ENCODE results near the gene BACH2. TPM values are rescaled to one million over a fixed set of nuclear protein-coding genes. Genes with fewer than 3 reads are reported as not detected.
"Not testable (repeated sequence)": the region's sequence is repeated elsewhere in the genome, so short reads cannot be mapped to it uniquely, and the experiment has no call there.

BACH2 gene
- total and polyA plus RNA-seq, 4 experiments from 2014 or later, result 6.5 to 48.0 (median 25.8) TPM

DNA sequence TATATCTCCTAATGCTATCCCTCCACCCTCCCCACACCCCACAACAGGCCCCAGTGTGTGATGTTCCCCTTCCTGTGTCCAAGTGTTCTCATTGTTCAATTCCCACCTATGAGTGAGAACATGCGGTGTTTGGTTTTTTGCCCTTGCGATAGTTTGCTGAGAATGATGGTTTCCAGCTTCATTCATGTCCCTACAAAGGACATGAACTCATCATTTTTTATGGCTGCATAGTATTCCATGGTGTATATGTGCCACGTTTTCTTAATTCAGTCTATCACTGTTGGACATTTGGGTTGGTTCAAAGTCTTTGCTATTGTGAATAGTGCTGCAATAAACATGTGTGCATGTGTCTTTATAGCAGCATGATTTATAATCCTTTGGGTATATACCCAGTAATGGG lies 163.0 kb downstream of the BACH2 start:
- DNase-seq; H3K36me3 Mint-ChIP-seq; H3K36me3 ChIP-seq (ENCODE audit: insufficient read depth, low read length); CTCF ChIA-PET (ENCODE audit: partially characterized antibody); H3K27me3 Mint-ChIP-seq; H3K4me3 Mint-ChIP-seq; H3K27ac ChIP-seq (ENCODE audit: low read depth, low read length); H3K4me1 ChIP-seq (ENCODE audit: insufficient read depth, low read length); H3K27me3 ChIP-seq (ENCODE audit: insufficient read depth, low read length); intact Hi-C loops (cut with micrococcal nuclease); H3K4me3 ChIP-seq (ENCODE audit: low read length in 2 of 2); H3K9me3 ChIP-seq (ENCODE audit: control insufficient read depth in 1 of 2, low read length in 2 of 2); H3K27ac Mint-ChIP-seq; H3K9me3 Mint-ChIP-seq; POLR2A ChIA-PET (ENCODE audit: partially characterized antibody): not testable (repeated sequence)
- peaks cover 9 to 21% (median 11%) of the 10 kb centered on the region in 4 donors for H3K4me1 Mint-ChIP-seq

DNA sequence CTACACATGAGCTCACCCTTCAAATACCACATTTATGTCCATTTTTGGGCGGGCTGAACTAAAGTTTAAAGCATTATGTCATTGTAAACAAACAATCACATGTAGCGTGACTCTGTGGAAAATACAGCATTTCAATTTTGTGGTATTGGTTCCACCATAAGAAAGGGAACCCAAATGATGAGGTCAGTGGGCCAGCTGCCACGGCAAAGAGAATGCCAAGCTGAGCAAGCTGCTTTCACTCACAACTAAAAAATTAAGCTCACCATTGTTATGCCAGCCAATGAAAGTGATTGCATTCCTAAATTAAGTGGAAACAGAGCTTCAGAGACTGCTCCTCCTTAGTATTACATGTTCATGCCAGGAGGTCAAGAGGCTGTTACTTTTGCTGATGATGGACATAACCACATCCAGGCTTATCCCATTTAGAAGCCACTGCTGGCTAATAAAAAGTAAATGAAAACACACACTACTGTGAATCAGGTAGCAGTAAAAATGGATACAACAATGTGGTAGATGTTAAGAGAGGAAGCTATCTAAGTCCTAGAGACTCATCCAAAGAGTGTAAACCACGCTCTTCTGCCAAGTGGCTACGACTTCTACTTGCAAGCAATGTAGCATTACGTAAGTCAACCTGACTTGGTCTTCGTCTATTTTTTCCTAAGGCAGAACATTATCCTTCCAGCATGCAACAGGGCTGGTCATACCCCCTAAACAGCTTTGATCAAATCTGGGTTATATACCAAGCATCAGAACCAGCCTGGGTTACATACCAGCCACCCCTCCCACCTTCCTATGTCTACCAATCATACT lies 164.8 kb downstream of the BACH2 start:
- Mint-ChIP-seq H3K4me3 (no peak overlapping the region), H3K4me1 (peaks cover 7 to 24% (median 16%) of the 10 kb centered on the region in 4 donors), H3K27me3 (no peaks in the 10 kb centered on the region), H3K27ac (peak overlapping the region in 1 of 7 donors; percentile 10), H3K9me3 (peaks cover 0 to 2% (median 0%) of the 10 kb centered on the region in 8 donors), H3K36me3 (peaks cover 6 to 9% of the 10 kb centered on the region in 2 donors)
- Histone ChIP-seq H3K27me3 (ENCODE audit: insufficient read depth, low read length) (no peaks in the 10 kb centered on the region), H3K27ac (ENCODE audit: low read depth, low read length) (no peak overlapping the region), H3K4me3 (ENCODE audit: low read length in 2 of 2) (no peak overlapping the region), H3K9me3 (ENCODE audit: control insufficient read depth in 1 of 2, low read length in 2 of 2) (no peaks in the 10 kb centered on the region), H3K36me3 (ENCODE audit: insufficient read depth, low read length) (no peaks in the 10 kb centered on the region), H3K4me1 (ENCODE audit: insufficient read depth, low read length) (no peaks in the 10 kb centered on the region)
- DNase-seq, result no peak
- intact Hi-C loops (cut with micrococcal nuclease), result no loop called here
- ChIA-PET CTCF (ENCODE audit: partially characterized antibody) (interaction anchor here (1.0 to 1.2 kb wide), 2 partner anchors 9 to 53 kb away, joined by 3 to 4 read pairs; no protein-coding TSS in a partner anchor), POLR2A (ENCODE audit: partially characterized antibody) (no interaction called here)

DNA sequence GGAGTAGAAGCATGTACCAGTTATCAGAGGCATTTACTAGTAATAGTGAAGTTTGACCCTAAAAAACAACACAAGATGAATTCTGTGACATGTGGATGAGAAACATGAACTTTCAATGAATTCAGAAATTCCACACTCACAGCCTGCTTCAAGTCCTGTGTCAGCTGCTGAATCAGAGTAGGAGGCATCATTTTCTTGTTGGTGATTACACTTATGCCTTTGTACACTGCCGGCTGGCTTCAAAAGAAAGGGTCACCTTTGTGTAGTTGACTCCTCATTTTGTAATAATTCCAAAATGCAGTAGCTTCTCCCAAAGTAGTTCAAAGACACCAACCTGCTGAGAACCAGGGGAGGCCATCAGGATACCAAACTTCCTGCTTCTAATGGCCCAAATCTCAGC lies 165.5 kb downstream of the BACH2 start:
- no peak overlapping the region for H3K27ac ChIP-seq (ENCODE audit: low read depth, low read length)
- no peak overlapping the region for H3K4me3 ChIP-seq (ENCODE audit: low read length in 2 of 2)
- no peaks in the 10 kb centered on the region for H3K4me1 ChIP-seq (ENCODE audit: insufficient read depth, low read length)
- H3K27me3 ChIP-seq (ENCODE audit: insufficient read depth, low read length), result no peaks in the 10 kb centered on the region
- Mint-ChIP-seq H3K36me3 (peaks cover 7 to 9% of the 10 kb centered on the region in 2 donors), H3K9me3 (peaks cover 0 to 2% (median 0%) of the 10 kb centered on the region in 8 donors), H3K4me1 (peaks cover 9 to 30% (median 22%) of the 10 kb centered on the region in 4 donors), H3K4me3 (no peak overlapping the region), H3K27ac (no peak overlapping the region), H3K27me3 (no peaks in the 10 kb centered on the region)
- no peaks in the 10 kb centered on the region for H3K36me3 ChIP-seq (ENCODE audit: insufficient read depth, low read length)
- DNase-seq, result no peak
- intact Hi-C loops (cut with micrococcal nuclease), result no loop called here
- no peaks in the 10 kb centered on the region for H3K9me3 ChIP-seq (ENCODE audit: control insufficient read depth in 1 of 2, low read length in 2 of 2)
- CTCF ChIA-PET (ENCODE audit: partially characterized antibody), result interaction anchor here (1.0 to 1.2 kb wide), 2 partner anchors 10 to 53 kb away, joined by 3 to 4 read pairs; no protein-coding TSS in a partner anchor
- POLR2A ChIA-PET (ENCODE audit: partially characterized antibody), result no interaction called here

DNA sequence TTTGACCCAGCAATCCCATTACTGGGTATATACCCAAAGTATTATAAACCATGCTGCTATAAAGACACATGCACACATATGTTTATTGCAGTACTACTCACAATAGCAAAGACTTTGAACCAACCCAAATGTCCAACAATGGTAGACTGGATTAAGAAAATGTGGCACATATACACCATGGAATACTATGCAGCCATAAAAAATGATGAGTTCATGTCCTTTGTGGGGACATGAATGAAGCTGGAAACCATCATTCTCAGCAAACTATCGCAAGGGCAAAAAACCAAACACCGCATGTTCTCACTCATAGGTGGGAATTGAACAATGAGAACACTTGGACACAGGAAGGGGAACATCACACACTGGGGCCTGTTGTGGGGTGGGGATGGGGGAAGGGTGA lies 168.0 kb downstream of the BACH2 start:
- CTCF ChIA-PET (ENCODE audit: partially characterized antibody), result not testable (repeated sequence)

DNA sequence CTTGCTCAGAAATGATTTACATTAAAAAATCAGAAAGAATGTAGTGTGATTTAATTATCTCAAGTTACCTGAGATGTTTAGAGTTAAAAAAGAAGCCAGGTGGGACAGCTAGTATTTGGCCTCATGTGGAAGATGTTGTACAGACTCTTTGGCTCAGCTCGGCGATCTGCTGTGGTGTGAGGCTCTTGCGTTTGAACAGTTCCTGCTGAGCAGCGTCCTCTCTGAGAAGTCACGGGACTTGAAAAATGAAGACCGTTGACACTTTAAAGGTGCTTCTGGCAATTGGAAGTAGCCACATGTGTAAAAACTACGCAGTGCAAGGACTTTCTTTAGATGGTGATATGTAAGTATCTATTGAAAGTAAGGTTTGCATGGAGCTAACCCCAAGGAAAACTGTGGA lies 169.0 kb downstream of the BACH2 start:
- H3K27ac Mint-ChIP-seq, result no peak overlapping the region
- CTCF ChIA-PET (ENCODE audit: partially characterized antibody), result interaction anchor here (0.9 to 1.3 kb wide), 2 partner anchors 10 to 187 kb away, joined by 4 read pairs; no protein-coding TSS in a partner anchor
- Histone ChIP-seq H3K9me3 (ENCODE audit: control insufficient read depth in 1 of 2, low read length in 2 of 2) (no peaks in the 10 kb centered on the region), H3K36me3 (ENCODE audit: insufficient read depth, low read length) (no peaks in the 10 kb centered on the region), H3K27me3 (ENCODE audit: insufficient read depth, low read length) (no peaks in the 10 kb centered on the region), H3K4me1 (ENCODE audit: insufficient read depth, low read length) (no peaks in the 10 kb centered on the region), H3K4me3 (ENCODE audit: low read length in 2 of 2) (no peak overlapping the region), H3K27ac (ENCODE audit: low read depth, low read length) (no peak overlapping the region)
- intact Hi-C loops (cut with micrococcal nuclease), result no loop called here
- H3K4me1 Mint-ChIP-seq, result peaks cover 8 to 32% (median 21%) of the 10 kb centered on the region in 4 donors
- no peaks in the 10 kb centered on the region for H3K27me3 Mint-ChIP-seq
- H3K36me3 Mint-ChIP-seq, result peaks cover 5 to 11% of the 10 kb centered on the region in 2 donors
- peak overlapping the region in 1 of 8 donors; percentile 10 for H3K4me3 Mint-ChIP-seq
- POLR2A ChIA-PET (ENCODE audit: partially characterized antibody), result no interaction called here
- H3K9me3 Mint-ChIP-seq, result no peaks in the 10 kb centered on the region
- DNase-seq, result no peak

More for the DNA sequence above, 168.0 kb downstream of the BACH2 start:
- POLR2A ChIA-PET (ENCODE audit: partially characterized antibody); H3K9me3 Mint-ChIP-seq; H3K27ac ChIP-seq (ENCODE audit: low read depth, low read length); H3K27ac Mint-ChIP-seq; H3K27me3 ChIP-seq (ENCODE audit: insufficient read depth, low read length); H3K36me3 ChIP-seq (ENCODE audit: insufficient read depth, low read length); H3K4me3 ChIP-seq (ENCODE audit: low read length in 2 of 2); H3K9me3 ChIP-seq (ENCODE audit: control insufficient read depth in 1 of 2, low read length in 2 of 2); H3K4me1 ChIP-seq (ENCODE audit: insufficient read depth, low read length); H3K4me3 Mint-ChIP-seq; intact Hi-C loops (cut with micrococcal nuclease); H3K27me3 Mint-ChIP-seq; DNase-seq: not testable (repeated sequence)
- Mint-ChIP-seq H3K4me1 (peaks cover 10 to 28% (median 20%) of the 10 kb centered on the region in 4 donors), H3K36me3 (peaks cover 0 to 11% of the 10 kb centered on the region in 2 donors)

DNA sequence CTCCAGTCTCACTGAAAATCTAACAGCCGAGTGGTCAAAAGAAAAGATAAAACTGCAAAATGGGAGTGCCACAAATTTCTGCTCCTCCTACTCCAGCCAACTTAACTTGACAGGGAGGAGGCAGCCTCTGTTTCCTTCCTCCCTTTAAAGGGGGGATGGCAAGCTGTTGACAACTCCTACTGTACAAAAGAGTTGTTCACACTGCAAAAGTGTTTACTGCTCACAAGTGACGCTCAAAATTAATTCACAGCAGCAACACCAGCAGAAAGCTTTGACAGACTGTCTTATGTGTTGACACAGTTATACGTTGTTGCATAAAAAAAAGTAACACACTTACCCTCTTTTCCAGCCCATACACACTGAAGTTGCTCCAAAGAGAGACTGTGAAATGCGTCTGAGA lies 169.8 kb downstream of the BACH2 start:
- Mint-ChIP-seq H3K4me1 (peaks cover 5 to 30% (median 21%) of the 10 kb centered on the region in 4 donors), H3K9me3 (no peaks in the 10 kb centered on the region), H3K4me3 (peak overlapping the region in 1 of 8 donors; percentile 36), H3K27me3 (no peaks in the 10 kb centered on the region), H3K27ac (peak overlapping the region in 4 of 7 donors; percentile 17 to 62 (median 44)), H3K36me3 (peaks cover 5 to 11% of the 10 kb centered on the region in 2 donors)
- Histone ChIP-seq H3K4me3 (ENCODE audit: low read length in 2 of 2) (no peak overlapping the region), H3K9me3 (ENCODE audit: control insufficient read depth in 1 of 2, low read length in 2 of 2) (no peaks in the 10 kb centered on the region), H3K4me1 (ENCODE audit: insufficient read depth, low read length) (no peaks in the 10 kb centered on the region), H3K27me3 (ENCODE audit: insufficient read depth, low read length) (no peaks in the 10 kb centered on the region), H3K36me3 (ENCODE audit: insufficient read depth, low read length) (no peaks in the 10 kb centered on the region), H3K27ac (ENCODE audit: low read depth, low read length) (no peak overlapping the region)
- DNase-seq, result no peak
- intact Hi-C loops (cut with micrococcal nuclease), result no loop called here
- POLR2A ChIA-PET (ENCODE audit: partially characterized antibody), result no interaction called here
- CTCF ChIA-PET (ENCODE audit: partially characterized antibody), result interaction anchor here (1.3 kb wide), 1 partner anchor 186 kb away, joined by 4 read pairs; no protein-coding TSS in a partner anchor

DNA sequence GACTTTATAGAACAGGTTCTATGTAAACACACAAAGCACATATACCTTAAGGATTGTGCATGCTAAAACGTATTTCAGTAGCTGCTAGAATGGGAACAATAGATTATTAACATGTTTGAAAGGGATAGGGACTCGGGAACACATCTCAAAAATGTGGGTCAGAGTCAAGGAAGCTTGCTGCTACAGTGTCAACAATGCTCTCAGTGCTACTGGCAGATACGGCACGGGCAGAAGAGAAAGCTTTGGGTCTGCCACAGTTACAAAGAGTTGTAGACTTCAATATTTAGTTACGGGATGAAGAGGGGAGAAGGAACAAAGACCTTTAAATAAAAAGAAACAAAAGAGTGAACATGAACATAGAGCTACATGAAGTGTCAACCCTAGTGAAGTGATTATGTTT lies 170.5 kb downstream of the BACH2 start:
- Mint-ChIP-seq H3K9me3 (no peaks in the 10 kb centered on the region), H3K4me3 (no peak overlapping the region), H3K27ac (peak overlapping the region in 1 of 7 donors; percentile 17), H3K27me3 (no peaks in the 10 kb centered on the region), H3K36me3 (peaks cover 5 to 11% of the 10 kb centered on the region in 2 donors), H3K4me1 (peaks cover 5 to 30% (median 21%) of the 10 kb centered on the region in 4 donors)
- H3K36me3 ChIP-seq (ENCODE audit: insufficient read depth, low read length), result no peaks in the 10 kb centered on the region
- intact Hi-C loops (cut with micrococcal nuclease), result no loop called here
- H3K4me3 ChIP-seq (ENCODE audit: low read length in 2 of 2), result no peak overlapping the region
- H3K27ac ChIP-seq (ENCODE audit: low read depth, low read length), result no peak overlapping the region
- DNase-seq, result no peak
- no peaks in the 10 kb centered on the region for H3K4me1 ChIP-seq (ENCODE audit: insufficient read depth, low read length)
- no peaks in the 10 kb centered on the region for H3K27me3 ChIP-seq (ENCODE audit: insufficient read depth, low read length)
- H3K9me3 ChIP-seq (ENCODE audit: control insufficient read depth in 1 of 2, low read length in 2 of 2), result no peaks in the 10 kb centered on the region
- CTCF ChIA-PET (ENCODE audit: partially characterized antibody), result interaction anchor here (1.3 kb wide), 1 partner anchor 186 kb away, joined by 4 read pairs; no protein-coding TSS in a partner anchor
- POLR2A ChIA-PET (ENCODE audit: partially characterized antibody), result no interaction called here
